ENCODE measurements around the gene MEG3.

GRCh38 chr14:100806386-100806785 lies 19.5 kb upstream of the MEG3 start:
- TF ChIP-seq CTCF (conservative IDR thresholded peaks at IDR 0.05; ENCODE audit: low read length) (no peak), EZH2phosphoT487 (IDR thresholded peaks at IDR 0.05; ENCODE audit: borderline replicate concordance, low read depth, low read length) (no peak)

Data from OCI-LY7 (cell line).